SK-N-SH (cell line): ENCODE results near the gene TTC6. TPM values are rescaled to one million over a fixed set of nuclear protein-coding genes. Genes with fewer than 3 reads are reported as not detected.

ENCODE experiments used
- CTCF ChIA-PET: fragments of 300-600, 350-600 bp; formaldehyde crosslinking; extraction: SDS; loops from one replicate; lab custom pipeline; 2021; lab: Yijun Ruan, JAX
- POLR2A ChIA-PET: fragments of 350-600 bp; sonication (Branson Sonifier 250); formaldehyde crosslinking; extraction: SDS; loops from one replicate; lab custom pipeline; 2020; ENCODE audit warnings: antibody characterized with exemption, inconsistent platforms; lab: Yijun Ruan, JAX
- DNase-seq: peaks from one replicate; pipeline ENCODE4 v3.0.0; 2012
- H2AFZ ChIP-seq: fragments of 200-600 bp; sonication (generic); 2 replicates; pipeline ENCODE4 v1.8.1; 2016; ENCODE audit warnings: antibody characterized with exemption, mild to moderate bottlenecking, low read depth
- H3F3A ChIP-seq: fragments of 200-600 bp; sonication (generic); replicated peaks from 2 replicates; pipeline ENCODE3; 2016; ENCODE audit warnings: antibody characterized with exemption, mild to moderate bottlenecking; ENCODE audit not compliant: insufficient read depth
- H3K27ac ChIP-seq, 2 experiments: fragments of 200-500 bp in 1 of 2; fragments of 200-600 bp in 1 of 2; sonication (Bioruptor generic) in 1 of 2; sonication (generic), shearing (Covaris generic) in 1 of 2; 2 replicates each; pipeline versions ENCODE4 v1.5.1 to v1.6.1; 2014 to 2016; ENCODE audit warnings: low read depth in 2 of 2, inconsistent platforms in 1 of 2, low read length in 1 of 2, mild to moderate bottlenecking in 1 of 2, mixed read lengths in 1 of 2
- H3K27me3 ChIP-seq: fragments of 200-600 bp; sonication (generic), shearing (Covaris generic); 2 replicates; pipeline ENCODE4 v1.6.1; 2016; ENCODE audit warnings: mixed run types; ENCODE audit not compliant: insufficient read depth
- H3K36me3 ChIP-seq, 2 experiments: fragments of 200-500 bp in 1 of 2; fragments of 200-600 bp in 1 of 2; sonication (Bioruptor generic) in 1 of 2; sonication (generic) in 1 of 2; replicated peaks in 1 of 2; 2 replicates each; pipeline versions ENCODE3 to v1.5.1; 2014 to 2016; ENCODE audit warnings: low read length in 1 of 2, mild to moderate bottlenecking in 1 of 2; ENCODE audit not compliant: insufficient read depth in 2 of 2, control insufficient read depth in 1 of 2
- H3K4me1 ChIP-seq, 2 experiments: fragments of 200-500 bp in 1 of 2; fragments of 200-600 bp in 1 of 2; sonication (Bioruptor generic) in 1 of 2; sonication (generic), shearing (Covaris generic) in 1 of 2; 2 replicates each; pipeline versions ENCODE4 v1.5.1 to v1.6.1; 2014 to 2016; ENCODE audit warnings: low read depth in 1 of 2, low read length in 1 of 2, mixed run types in 1 of 2; ENCODE audit not compliant: insufficient read depth in 2 of 2, control insufficient read depth in 1 of 2
- H3K4me2 ChIP-seq: fragments of 200-600 bp; sonication (generic), shearing (Covaris generic); 2 replicates; pipeline ENCODE4 v1.6.1; 2017; ENCODE audit warnings: mixed run types
- H3K4me3 ChIP-seq, 2 experiments: fragments of 200-500 bp in 1 of 2; fragments of 200-600 bp in 1 of 2; sonication (Bioruptor generic) in 1 of 2; sonication (generic), shearing (Covaris generic) in 1 of 2; 2 replicates each; pipeline versions ENCODE4 v1.5.1 to v1.8.1; 2014 to 2016; ENCODE audit warnings: low read depth in 2 of 2, inconsistent platforms in 1 of 2, low read length in 1 of 2, mild to moderate bottlenecking in 1 of 2, mixed read lengths in 1 of 2, moderate library complexity in 1 of 2
- H3K79me2 ChIP-seq: fragments of 200-600 bp; sonication (generic); 2 replicates; pipeline ENCODE4 v1.8.1; 2017; ENCODE audit warnings: mild to moderate bottlenecking; ENCODE audit not compliant: insufficient read depth
- H3K9ac ChIP-seq: fragments of 200-600 bp; sonication (generic); 2 replicates; pipeline ENCODE4 v1.6.1; 2017; ENCODE audit warnings: mixed run types
- H3K9me2 ChIP-seq: fragments of 200-600 bp; sonication (generic); 2 replicates; pipeline ENCODE4 v1.6.1; 2017; ENCODE audit warnings: mixed run types
- H3K9me3 ChIP-seq: fragments of 200-600 bp; sonication (generic); 2 replicates; pipeline ENCODE4 v1.6.1; 2017; ENCODE audit warnings: mixed run types, mild to moderate bottlenecking, moderate library complexity
- H4K20me1 ChIP-seq: fragments of 200-600 bp; sonication (generic); 2 replicates; pipeline ENCODE4 v1.6.1; 2017; ENCODE audit warnings: mild to moderate bottlenecking, mixed run types; ENCODE audit not compliant: insufficient read depth
- FOXJ3 ChIP-seq: sonication (generic); formaldehyde crosslinking; IDR thresholded peaks from 2 replicates; pipeline ENCODE4 v1.5.1; 2020; ENCODE audit warnings: mild to moderate bottlenecking, missing genetic modification reagents
- MXI1 ChIP-seq: IDR thresholded peaks from 2 replicates; pipeline ENCODE4 v1.6.1; 2012; ENCODE audit warnings: mild to moderate bottlenecking, low read depth, low read length, improper control_type of control experiment
- NFIC ChIP-seq: IDR thresholded peaks from 2 replicates; pipeline ENCODE4 v1.4.0; 2012; ENCODE audit warnings: borderline replicate concordance
- RAD21 ChIP-seq: IDR thresholded peaks from 2 replicates; pipeline ENCODE4 v1.6.1; 2012; ENCODE audit warnings: mild to moderate bottlenecking, low read length
- RFX5 ChIP-seq: IDR thresholded peaks from 2 replicates; pipeline ENCODE4 v1.6.1; 2012; ENCODE audit warnings: mild to moderate bottlenecking, improper control_type of control experiment, low read length
- RXRA ChIP-seq: IDR thresholded peaks from 2 replicates; pipeline ENCODE4 v1.4.0; 2012; ENCODE audit warnings: low read depth, mild to moderate bottlenecking, borderline replicate concordance
- TEAD4 ChIP-seq: IDR thresholded peaks from 2 replicates; pipeline ENCODE4 v1.4.0; 2012; ENCODE audit warnings: mild to moderate bottlenecking, borderline replicate concordance; ENCODE audit not compliant: insufficient read depth
- USF1 ChIP-seq: IDR thresholded peaks from 2 replicates; pipeline ENCODE4 v1.4.0; 2012; ENCODE audit warnings: low read depth, borderline replicate concordance
- USF2 ChIP-seq: fragments of 150-350 bp; IDR thresholded peaks from 2 replicates; pipeline ENCODE4 v1.6.1; 2017; ENCODE audit warnings: antibody characterized with exemption, low read length, low read depth, borderline replicate concordance
- YY1 ChIP-seq: IDR thresholded peaks from 2 replicates; pipeline ENCODE4 v1.4.0; 2012; ENCODE audit warnings: low read depth, mild to moderate bottlenecking
- WGBS: methylation state at CpG from one replicate; pipeline ENCODE4 v1.1.6; 2017; ENCODE audit warnings: low lambda C conversion rate; 5-methylcytosine and 5-hydroxymethylcytosine counted together
- polyA plus RNA-seq, 3 experiments: library from polyadenylated mRNA; depleted of rRNA; stranded (reverse); fragments of >200 nt; gene quantifications; 2 replicates each; pipeline ENCODE4 v1.2.3, GENCODE V29; 2012

Gene TTC6
- polyA plus RNA-seq, 1 of the 3 experiments (the other 2 are of a cell fraction) = not detected

GRCh38 chr14:37594238-37594970 lies 1.0 kb upstream of the TTC6 start (continued):
- TF ChIP-seq USF2 (no peak), RFX5 (no peak), USF1 (no peak)

GRCh38 chr14:37595809-37596621 lies 586 bp downstream of the TTC6 start:
- DNase-seq = no peak
- Histone ChIP-seq H3K4me1 (no peaks in the 10 kb centered on the region), H3K4me3 (no peak overlapping the region), H3K9me3 (no peaks in the 10 kb centered on the region), H3F3A (no peaks in the 10 kb centered on the region), H3K36me3 (no peaks in the 10 kb centered on the region), H3K9me2 (no peaks in the 10 kb centered on the region), H3K79me2 (no peaks in the 10 kb centered on the region), H3K27me3 (peaks cover 28% of the 10 kb centered on the region), H3K27ac (no peak overlapping the region), H3K4me2 (peak overlapping the region; percentile 41), H2AFZ (no peak overlapping the region), H3K9ac (no peak overlapping the region), H4K20me1 (no peaks in the 10 kb centered on the region)
- 6% methylated on average over 29 of the region's 46 CpGs for WGBS
- POLR2A ChIA-PET = no interaction called here
- CTCF ChIA-PET = no interaction called here
- no peak for TF ChIP-seq FOXJ3 (CRISPR knock-in tag)
- no peak for TF ChIP-seq RFX5
- no peak for TF ChIP-seq RAD21
- TF ChIP-seq TEAD4 = no peak
- no peak for TF ChIP-seq MXI1
- TF ChIP-seq RXRA = no peak

- H3K9me3 ChIP-seq = no peaks in the 10 kb centered on the region
- H3K4me1 ChIP-seq = no peaks in the 10 kb centered on the region
- WGBS = 30% methylated on average over 7 of the region's 7 CpGs
- H3K27ac ChIP-seq = no peak overlapping the region
- no peak for DNase-seq
- H3K4me3 ChIP-seq = no peak overlapping the region
- H3K9me2 ChIP-seq = no peaks in the 10 kb centered on the region
- CTCF ChIA-PET = interaction anchor here (0.9 kb wide), 1 partner anchor 8 kb away, joined by 3 read pairs; no protein-coding TSS in a partner anchor
- no peak overlapping the region for H2AFZ ChIP-seq
- H4K20me1 ChIP-seq = no peaks in the 10 kb centered on the region
- POLR2A ChIA-PET = no interaction called here
- H3K36me3 ChIP-seq = no peaks in the 10 kb centered on the region
- H3K9ac ChIP-seq = no peak overlapping the region
- no peaks in the 10 kb centered on the region for H3K79me2 ChIP-seq
- no peaks in the 10 kb centered on the region for H3F3A ChIP-seq
- H3K27me3 ChIP-seq = peaks cover 28% of the 10 kb centered on the region
- no peak overlapping the region for H3K4me2 ChIP-seq
- no peak for TF ChIP-seq YY1
- TF ChIP-seq NFIC = no peak
These were observed 1.5 kb downstream of the TTC6 start for GRCh38 chr14:37596790-37597472.
